Measurements from ENCODE around the gene CCDC134.
"Not testable (repeated sequence)": the region's sequence is repeated elsewhere in the genome, so short reads cannot be mapped to it uniquely, and the experiment has no call there.

Gene CCDC134

DNA sequence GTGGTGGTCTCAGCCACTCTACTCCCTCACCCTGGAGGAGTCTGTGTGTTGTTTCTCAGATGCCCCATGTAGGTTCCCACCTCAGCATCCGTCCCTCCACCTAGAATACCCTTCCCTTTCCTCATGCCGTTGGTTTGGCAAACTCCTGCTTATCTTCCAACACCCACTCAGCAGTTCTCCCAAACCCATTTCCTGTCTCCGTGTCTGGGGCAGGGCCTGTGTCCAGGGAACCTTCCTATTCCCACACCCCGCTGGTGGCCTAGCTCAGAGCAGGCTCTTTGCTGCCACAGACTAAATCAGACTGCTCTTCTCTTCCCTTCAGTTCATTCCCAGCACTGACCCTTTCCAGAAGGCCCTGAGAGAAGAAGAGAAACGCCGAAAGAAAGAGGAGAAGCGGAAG lies 24.9 kb downstream of the CCDC134 start:
- no peak for FAIRE-seq

DNA sequence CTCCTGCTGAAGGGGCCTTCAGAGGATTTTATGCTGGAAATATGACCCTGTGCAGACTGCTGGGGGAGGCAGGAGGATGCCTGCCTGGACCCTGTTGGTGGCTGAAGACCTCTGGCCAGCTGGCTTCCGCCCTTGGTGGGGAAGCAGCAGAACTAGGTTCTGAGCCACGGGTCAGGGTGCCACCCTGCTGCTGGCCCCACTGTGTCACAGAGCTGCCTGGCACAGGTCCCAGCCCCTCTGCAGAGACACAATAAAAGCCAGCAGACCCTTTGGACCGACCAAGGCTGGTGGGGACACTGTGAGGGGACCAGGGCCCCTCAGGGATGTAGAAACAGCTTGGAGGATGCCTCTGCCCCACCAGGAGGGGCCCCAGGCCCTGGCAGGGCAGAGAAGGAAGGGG lies 25.5 kb downstream of the CCDC134 start:
- FAIRE-seq: no peak

DNA sequence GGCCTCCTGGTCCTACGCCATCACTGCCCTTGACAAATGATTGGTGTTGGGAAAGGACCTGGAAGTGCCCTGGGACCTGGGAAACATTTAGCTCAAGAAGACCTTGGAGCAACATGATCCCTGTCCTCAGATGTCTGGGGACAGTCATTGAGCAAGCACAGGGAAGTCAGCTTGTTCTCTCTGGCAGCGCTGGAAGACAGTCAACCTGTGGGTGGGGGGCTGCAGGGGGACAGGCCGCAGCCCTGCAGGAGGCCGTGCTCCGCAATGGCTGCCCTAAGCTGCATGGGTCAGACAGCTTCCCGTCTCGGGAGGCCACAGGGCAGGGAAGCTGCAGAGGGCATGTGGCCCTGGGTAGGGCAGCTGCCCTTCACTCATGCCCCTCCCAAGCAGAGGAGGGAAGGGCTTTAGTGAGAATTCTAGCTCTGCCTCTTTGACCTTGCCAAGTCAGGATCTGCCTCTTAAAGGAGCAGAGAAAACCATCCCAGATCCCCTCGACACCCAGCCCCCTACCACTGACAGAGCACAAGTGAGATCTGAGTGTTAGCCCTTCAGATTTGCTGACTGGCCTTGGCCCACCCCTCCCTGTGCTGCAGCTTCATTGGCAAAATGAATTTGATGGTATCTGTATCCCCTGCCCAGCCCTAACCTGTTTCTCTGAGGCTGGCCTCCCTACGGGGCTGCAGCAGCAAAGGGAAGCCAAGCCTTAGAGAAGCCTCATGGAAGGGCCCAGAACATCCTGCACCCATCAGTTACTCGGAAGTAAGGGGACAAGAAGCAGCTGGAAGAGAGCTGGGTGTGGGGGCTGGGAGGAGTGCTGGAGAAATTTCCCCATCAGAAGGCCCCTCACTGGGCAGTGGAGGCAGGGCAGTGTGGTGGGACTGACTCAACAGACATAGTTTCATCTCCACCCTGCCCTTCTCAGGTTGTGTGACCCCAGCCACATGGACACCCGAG lies 26.2 kb downstream of the CCDC134 start:
- no peak for FAIRE-seq

DNA sequence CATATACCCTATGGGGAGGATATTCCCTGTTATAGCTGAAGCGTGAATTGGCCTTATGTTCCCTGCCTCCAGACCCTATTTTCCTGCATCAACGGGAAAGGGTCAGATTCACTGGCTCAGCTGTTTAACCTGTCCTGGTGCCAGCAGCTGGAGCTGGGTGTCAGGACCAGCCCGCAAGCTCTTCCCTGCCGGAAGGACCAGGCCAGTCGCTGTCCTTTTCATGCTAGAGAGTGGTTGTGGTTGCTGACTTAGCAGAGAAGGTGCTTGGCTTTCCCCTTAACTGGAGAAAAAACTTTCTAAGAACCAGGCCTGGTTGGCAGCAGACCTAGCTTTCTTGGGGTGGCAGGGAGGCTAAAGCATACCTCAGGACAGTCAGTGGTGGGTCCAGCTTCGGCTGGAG lies 27.2 kb downstream of the CCDC134 start:
- no peak for FAIRE-seq

DNA sequence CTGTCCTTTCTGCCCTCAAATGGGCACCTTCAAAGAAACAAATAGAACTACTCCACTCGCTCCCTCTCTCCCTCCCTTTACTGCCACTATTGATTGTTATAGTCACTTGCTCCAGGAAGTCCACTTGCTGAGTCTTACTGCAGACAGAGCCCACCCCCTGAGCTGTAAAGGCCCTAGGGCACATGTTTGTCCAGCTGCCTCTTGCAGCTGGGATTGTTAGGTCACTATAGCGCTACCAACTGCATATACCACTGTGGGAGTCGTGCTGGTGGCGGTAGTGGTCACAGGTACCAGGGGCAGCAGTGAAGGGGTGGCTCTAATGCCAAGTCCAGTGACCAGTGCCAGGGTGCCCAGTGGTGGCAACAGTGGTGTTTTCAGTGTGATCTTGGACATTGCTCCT lies 28.0 kb downstream of the CCDC134 start:
- FAIRE-seq: no peak

DNA sequence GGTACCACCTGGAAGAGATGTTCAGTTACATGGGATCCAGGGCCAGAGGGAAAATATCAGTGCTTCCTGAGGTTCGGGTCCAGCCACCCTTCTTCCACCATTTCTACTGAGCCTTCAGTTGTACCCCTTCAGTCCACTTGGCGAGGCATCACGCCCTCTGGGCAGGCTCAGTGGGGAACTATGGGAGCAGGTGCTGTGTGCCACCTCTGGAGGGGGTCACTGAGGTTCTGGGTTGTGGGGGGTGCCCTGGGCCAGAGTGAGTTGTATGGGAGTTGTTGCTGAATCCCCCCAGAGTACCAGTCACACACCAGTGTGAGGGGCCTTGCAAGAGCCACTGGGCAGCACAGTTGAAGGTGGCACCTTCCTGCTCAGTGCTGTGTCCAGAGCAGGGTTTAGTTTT lies 29.7 kb downstream of the CCDC134 start:
- FAIRE-seq: no peak

DNA sequence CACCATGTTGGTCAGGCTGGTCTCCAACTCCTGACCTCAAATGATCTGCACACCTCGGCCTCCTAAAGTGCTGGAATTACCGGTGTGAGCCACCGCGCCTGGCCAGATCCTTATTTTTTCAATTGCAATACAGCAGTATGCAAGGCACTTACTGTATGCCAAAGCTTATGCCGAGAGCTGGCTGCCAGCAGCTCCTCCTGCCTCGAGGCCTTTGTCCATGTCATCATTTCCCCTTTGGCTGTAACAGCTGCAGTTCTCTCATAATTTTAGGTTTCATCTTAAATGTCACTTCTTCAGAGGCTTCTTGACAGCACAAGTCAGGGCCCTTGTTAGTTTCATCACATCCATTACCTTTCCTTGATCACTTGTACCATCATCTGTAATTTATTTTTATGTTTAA lies 30.9 kb downstream of the CCDC134 start:
- no peak for FAIRE-seq

DNA sequence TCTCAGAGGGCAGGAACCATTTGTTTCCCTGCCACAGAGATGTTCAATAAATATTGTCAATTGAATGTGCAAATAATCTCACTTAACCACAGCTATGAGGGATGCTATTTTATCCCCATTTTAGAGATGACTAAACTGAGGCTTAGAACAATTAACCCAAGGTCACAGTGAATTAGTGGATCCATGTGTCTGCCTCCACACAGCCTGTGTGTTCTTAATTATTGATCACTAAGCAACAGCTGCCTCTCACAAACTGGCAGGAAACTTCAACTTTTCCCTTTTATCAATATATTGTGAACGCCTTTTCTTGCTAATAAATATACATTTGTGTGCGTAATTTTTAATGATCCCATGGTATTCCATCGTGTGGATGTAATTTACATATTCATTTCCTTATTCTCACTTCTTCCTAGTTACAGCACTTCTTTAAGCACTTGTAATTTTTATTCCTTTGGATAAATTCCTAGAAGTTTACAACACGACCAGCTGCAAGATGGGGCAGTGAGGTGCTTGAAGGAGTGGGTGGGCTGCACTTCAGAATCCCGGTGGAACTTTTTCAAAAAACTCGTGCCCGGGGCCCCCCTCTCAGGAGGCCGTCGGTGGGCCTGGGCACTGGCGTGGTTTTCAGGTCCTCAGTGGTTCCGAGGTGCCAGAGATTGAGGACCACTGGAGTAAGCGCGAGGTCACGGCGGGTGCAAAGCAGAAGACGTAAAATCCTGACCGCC lies 31.5 kb downstream of the CCDC134 start:
- peak; percentile 53 for FAIRE-seq

DNA sequence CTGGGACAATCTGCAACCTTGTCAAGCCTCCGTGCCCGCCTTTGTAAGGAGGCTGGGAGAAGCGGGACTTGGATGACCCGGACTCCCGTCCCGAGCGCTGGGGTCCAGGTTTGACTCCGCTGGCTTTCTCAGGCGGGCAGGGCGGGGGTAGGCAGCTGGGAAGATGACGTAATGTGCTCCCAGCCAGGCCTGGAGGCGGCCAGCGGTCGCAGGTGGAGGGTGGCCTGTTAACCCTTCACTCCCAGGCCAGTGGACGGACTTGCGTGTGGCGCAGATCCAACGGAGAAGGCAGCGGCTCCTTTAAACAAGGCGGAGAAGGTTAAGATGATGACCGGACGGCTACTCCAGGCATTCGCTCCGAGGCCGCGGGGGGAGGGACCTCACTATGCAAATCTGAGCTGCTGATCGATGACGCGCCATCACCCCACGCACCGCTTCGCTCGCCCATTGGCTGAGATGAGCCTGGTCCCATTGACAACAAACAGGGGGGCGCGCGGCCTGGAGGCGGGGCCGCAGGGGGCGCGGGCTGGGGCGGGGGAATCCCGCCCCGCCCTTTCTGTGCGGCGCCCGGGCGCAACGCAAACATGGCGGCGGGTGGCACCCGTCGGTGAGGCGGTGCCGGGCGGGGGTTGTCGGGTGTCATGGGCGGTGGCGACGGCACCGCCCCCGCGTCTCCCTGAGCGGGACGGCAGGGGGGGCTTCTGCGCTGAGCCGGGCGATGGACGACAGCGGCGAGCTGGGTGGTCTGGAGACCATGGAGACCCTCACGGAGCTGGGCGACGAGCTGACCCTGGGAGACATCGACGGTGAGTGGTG lies 32.3 kb downstream of the CCDC134 start, which contains the start of gene SREBF2:
Gene SREBF2 (plus strand): TSS at position 553 of the 816 bp plus-strand sequence. CDS start 166 bp downstream, at position 719.
- FAIRE-seq: peak; percentile 90

DNA sequence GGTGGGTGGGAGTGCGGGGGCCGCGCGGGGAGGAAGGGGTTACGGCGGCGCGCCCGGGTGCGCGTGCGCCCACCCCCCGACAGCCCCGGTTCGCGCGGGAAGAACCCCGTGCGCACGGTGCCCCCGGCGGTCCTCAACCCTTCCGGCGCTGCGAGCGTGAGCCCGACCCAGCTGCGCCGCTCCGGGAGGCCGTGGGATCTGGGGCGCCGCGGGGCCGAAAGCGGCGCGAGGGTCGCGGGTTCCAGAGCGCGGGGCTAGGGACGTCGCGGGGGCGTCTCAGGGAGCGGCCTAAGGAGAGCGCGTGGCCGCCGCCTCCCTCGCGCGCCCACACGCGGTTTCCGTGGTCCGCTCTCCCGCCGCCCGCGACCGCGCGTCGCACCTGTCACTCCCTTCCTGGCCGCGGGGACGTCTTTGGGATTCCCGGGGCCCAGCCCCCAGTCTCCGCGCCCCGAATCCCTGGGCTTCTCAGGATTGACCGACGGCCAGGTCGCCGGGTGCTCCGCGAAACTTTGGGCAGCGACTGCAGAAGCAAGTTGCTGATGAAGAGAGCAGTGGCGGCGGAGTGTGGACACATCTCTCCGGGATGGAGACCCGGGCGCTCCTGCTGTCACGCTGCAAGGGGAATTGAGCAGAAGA lies 33.0 kb downstream of the CCDC134 start:
- no peak for FAIRE-seq

DNA sequence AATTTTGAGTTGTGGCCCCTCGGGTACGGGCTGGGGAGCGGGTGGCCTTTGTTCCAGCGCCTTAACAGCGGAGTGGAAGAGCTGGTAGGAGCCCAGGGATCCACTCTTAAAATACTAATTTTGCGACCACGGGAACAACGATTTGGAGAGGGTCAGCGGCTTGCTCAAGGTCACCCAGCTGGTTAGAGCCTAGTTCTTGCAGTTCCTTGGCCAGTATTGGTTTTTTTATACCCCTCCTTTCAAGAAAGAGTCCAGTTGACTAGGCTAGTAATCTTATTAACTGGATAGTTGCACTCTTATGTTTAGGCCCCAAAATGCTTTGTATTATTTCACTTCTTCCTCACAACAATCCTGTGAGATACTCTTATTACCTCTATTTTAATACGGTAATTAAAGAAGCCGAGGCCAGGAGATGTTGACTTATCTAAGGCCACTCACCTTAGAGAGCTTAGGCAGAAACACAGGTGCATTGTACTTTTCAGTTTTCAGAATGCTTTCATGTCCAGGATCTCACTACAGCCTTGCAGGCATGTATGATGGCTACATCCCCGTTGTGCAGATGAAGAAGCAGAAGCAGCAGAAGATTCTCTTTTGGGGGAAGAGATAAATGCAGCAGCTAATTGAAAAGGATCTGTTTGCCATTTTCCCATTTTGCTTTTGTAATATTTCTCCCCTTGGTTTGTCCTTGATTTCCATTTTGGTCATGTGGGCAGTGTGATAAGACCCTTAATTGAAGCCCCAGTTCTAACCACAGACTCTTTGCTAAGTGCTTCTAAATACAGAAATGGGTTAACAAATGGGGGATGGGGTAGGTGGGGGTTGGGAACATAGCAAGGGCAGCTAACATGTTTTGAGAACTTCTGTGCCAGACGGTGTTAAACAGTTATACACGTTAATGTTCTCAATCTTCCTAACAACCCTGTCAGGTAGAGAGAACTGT lies 33.8 kb downstream of the CCDC134 start:
- FAIRE-seq: no peak

DNA sequence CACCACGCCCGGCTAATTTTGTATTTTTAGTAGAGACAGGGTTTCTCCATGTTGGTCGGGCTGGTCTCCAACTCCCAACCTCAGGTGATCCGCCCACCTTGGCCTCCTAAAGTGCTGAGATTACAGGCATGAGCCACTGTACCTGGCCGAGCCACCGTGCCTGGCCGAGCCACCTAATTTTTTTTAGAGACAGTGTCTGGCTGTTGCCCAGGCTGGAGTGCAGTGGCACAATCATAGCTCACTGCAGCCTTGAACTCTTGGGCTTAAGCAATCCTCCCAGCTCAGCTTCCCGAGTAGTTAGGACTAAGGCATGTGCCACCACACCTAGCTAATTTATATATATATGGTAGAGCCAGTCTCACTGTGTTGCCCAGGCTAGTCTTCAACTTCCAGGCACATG lies 35.0 kb downstream of the CCDC134 start:
- FAIRE-seq: not testable (repeated sequence)

DNA sequence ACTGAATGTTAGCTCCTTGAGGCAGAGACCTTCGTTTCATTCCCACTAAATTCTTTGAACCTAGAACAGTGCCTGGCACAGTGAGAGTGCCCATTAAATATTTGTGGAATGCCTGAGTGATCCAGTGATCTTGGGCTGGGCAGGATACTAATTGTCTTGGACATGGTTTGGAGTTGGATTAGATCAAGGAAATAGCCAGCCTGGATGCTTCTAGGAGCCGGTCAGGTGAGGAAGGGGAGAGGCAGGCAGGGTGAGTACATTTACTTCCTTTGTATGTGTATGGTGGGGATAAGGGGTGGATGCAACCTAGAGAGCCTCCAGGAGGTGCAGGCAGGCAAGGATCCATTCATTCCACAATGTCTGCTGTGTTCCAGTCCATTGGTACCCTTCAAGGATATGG lies 36.1 kb downstream of the CCDC134 start:
- no peak for FAIRE-seq

DNA sequence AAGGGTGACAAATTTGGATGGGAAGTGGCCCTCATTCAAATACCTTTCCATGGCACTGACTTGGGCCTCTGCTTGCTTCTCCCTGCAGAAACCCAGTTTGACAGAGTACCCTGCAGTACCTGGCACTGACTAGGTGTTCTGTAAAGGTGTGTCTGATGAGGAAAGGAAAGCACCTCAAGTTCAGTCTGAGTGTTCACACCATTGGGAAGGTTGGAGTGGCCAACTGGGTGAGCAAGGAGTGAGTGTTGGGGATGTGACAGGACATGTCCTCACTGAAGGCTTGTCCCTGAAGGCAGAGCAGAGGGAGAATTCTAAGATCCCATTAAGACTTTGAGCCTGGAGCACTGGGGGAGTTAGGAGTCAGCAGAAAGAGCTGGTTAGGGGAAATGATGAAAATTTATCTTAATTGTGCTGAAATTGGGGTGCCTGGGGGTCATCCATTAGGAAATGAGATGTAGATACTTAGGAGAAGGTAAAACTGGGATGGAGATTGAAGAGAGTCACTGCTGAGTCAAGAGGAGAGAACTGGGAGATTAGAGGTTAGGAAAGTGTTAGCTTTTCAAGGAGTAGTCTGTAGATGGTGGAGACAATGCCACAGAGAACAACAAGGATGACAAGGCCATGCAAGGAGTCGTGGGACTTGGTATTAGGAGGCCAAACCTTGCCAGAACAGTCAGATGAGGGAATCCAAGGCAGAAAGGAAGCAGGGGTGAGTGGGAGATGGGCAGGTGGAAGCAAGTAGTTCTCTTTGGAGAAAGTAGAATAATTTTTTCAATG lies 38.6 kb downstream of the CCDC134 start:
- no peak for FAIRE-seq

DNA sequence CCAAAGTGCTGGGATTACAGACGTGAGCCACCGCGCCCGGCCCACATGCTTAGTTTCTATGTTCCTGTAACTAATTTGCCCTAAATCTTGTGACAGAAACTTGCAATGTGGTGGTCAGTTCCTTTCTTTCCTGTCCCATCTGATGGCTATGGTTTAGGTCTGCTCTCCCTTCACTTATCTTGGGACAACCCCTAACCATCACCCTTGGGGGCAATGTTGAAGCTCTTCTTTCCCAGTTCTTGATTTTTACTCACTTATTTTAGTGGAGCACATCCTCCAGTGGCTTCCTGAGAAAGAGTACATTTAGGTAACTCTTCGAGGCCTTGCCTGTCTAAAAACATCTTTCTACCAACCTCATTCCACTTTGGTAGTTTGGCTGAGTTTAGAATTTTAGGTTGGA lies 39.7 kb downstream of the CCDC134 start:
- no peak for FAIRE-seq

DNA sequence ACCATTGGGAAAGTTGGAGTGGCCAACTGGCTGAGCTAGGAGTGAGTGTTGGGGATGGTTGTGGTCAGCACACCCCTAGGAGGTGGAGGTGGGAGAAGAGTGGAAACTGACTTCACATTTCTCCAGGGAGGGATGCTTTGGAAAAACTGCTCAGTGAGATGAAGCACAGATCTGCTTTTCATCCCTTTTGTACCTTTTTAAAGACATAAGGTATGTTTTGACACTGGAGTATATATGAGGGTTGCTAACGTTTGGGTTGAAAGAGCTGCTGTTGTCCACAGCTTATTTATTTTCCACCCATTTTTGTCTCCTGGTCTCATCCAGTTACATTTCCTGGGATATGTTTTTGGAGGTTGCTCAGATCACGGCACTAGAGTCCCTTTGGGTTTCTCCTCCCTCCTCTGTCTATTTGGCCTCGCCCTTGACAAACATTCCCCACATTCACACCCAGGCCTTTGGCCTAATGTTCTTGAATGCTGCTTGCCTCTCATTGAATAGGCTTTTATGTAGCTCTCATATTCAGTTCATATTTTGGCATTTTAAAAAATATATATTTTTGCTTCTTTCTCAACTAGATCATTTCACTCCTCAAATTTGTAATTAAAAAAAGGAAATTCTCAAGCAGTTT lies 40.7 kb downstream of the CCDC134 start:
- FAIRE-seq: no peak

DNA sequence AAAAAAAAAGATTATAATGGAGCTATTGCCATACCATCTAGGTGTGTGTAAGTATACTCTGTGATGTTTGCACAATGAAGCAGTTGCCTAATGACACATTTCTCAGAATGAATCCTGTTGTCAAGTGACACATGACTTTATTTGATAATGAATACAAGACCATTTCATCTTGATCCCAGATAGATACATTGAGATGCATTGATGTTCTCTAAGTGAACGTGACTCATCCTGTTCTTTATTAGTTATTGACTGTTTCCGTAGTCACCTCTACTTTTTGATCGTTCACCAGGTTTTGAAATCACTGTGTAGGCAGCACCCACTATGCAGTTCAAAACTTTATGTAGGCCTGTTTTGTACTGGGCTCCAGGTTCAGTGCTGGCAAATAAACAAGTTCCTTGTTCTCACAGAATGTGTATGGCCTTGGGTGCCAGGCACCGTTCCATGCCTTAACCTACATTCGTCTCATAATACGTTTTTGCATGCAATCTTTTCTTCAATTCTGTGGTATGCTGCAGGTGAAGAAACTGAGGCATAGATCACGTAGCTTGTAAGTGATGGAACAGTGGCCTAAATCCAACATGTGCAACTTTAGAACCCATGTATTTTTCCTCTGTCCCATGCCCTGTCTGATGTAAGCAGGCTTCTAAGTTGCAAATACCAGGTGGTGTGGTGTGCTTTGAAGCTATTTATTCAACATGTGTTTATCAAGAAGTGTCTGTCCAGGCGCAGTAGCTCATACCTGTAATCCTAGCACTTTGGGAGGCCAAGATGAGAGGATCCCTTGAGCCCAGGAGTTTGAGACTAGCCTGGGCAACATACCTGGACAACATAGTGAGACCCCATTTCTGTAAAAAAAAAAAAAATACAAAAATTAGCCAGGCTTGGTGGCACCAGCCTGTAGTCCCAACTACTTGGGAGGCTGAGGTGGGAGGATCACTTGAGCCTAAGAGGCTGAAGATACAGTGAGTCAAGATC lies 42.8 kb downstream of the CCDC134 start:
- FAIRE-seq: no peak

DNA sequence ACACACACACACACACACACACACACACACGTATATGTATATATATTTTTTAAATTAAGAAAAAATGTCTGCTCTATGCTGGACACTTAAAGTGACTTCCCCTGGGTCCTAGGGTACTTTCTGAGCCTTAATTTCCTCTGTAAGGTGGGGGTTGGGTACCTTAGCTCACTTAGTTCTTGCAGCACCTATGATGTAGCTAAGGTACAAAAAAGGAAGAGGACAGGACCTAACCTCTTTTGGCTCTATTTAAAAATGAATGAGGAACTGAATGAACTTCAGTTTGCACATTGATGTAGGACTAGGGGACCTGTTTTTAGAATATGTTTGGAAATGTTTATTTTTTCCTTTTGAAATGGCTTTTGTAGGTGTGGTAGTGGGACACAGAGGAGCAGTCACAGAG lies 43.6 kb downstream of the CCDC134 start:
- no peak for FAIRE-seq

DNA sequence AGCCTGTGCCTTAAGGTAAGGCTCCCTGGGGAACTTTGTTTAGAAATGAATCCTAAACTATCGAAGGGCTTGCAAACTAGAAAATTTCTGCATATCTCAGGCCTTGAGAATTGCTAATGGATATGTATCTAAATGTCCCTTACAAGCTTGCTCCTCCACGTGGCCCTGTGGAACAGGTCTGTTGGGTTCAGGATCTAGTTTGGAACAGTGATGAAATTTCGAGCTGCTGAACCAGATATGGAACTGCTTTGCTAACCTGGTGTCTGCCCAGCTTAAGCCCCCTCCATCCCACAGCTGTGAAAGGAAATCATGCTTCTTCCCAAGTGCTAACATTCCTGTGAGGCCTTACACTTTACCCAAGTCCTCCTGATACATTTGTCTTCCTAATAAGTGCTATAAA lies 44.0 kb downstream of the CCDC134 start:
- FAIRE-seq: no peak
